WTC11 (cell line): ENCODE results near the gene SAFB2. TPM values are rescaled to one million over a fixed set of nuclear protein-coding genes. Genes with fewer than 3 reads are reported as not detected.

Experiments
- ATAC-seq: fragments of 200-7000 bp; cut with Tn5 transposase; 2 replicates; pipeline ENCODE4 v1.10.0; 2021; ENCODE audit warnings: mild to moderate bottlenecking, moderate library complexity
- CTCF ChIA-PET: fragments of 300-600 bp; sonication (Branson Sonifier 250); formaldehyde crosslinking; loops from one replicate; lab custom pipeline; 2021; ENCODE audit warnings: antibody characterized with exemption; lab: Charles Lee
- POLR2A ChIA-PET: fragments of 350-600 bp; sonication (Branson Sonifier 250); formaldehyde crosslinking; loops from one replicate; lab custom pipeline; 2021; ENCODE audit warnings: antibody characterized with exemption; lab: Charles Lee
- DNase-seq: peaks from one replicate; pipeline ENCODE4 v3.0.0; 2021; ENCODE audit warnings: low spot score
- H3K27ac Mint-ChIP-seq: 2 replicates; pipeline ENCODE4 v1.8.0; 2021; ENCODE audit warnings: mixed read lengths
- H3K27me3 Mint-ChIP-seq: 2 replicates; pipeline ENCODE4 v1.8.0; 2021; ENCODE audit warnings: low read depth, mild to moderate bottlenecking, moderate library complexity, mixed read lengths
- H3K36me3 Mint-ChIP-seq: 2 replicates; pipeline ENCODE4 v1.8.0; 2021; ENCODE audit warnings: mixed read lengths
- H3K4me1 Mint-ChIP-seq: 2 replicates; pipeline ENCODE4 v1.8.0; 2022; ENCODE audit warnings: mixed read lengths
- H3K4me3 Mint-ChIP-seq: 2 replicates; pipeline ENCODE4 v1.8.0; 2021; ENCODE audit warnings: mild to moderate bottlenecking, moderate library complexity, mixed read lengths
- H3K9me3 Mint-ChIP-seq: 2 replicates; pipeline ENCODE4 v1.8.0; 2021; ENCODE audit warnings: mixed read lengths
- ELF4 ChIP-seq: sonication (generic); formaldehyde crosslinking; IDR thresholded peaks from 2 replicates; pipeline ENCODE4 v1.8.1; 2022; ENCODE audit warnings: low read depth, mild to moderate bottlenecking, moderate library complexity, missing genetic modification reagents
- FOXP1 ChIP-seq: sonication (generic); formaldehyde crosslinking; IDR thresholded peaks from 2 replicates; pipeline ENCODE4 v1.8.0; 2022; ENCODE audit warnings: missing genetic modification reagents, mild to moderate bottlenecking, moderate library complexity, borderline replicate concordance
- NFE2L1 ChIP-seq: sonication (generic); formaldehyde crosslinking; IDR thresholded peaks from 2 replicates; pipeline ENCODE4 v1.8.1; 2023; ENCODE audit warnings: missing genetic modification reagents
- SMAD3 ChIP-seq: sonication (generic); formaldehyde crosslinking; IDR thresholded peaks from 2 replicates; pipeline ENCODE4 v1.8.0; 2022; ENCODE audit warnings: missing genetic modification reagents, mild to moderate bottlenecking, borderline replicate concordance
- SP1 ChIP-seq: sonication (generic); formaldehyde crosslinking; conservative IDR thresholded peaks from 2 replicates; pipeline ENCODE4 v1.8.1; 2022; ENCODE audit warnings: missing genetic modification reagents
- ZNF671 ChIP-seq: fragments of 250-450 bp; sonication (Bioruptor Pico); IDR thresholded peaks from 2 replicates; pipeline ENCODE4 v1.8.0; 2021; ENCODE audit warnings: mild to moderate bottlenecking
- total RNA-seq: library from RNA; stranded (reverse); gene quantifications from 3 replicates; pipeline ENCODE4 v1.2.3, GENCODE V29; 2021
- TF ChIP-seq, protein P1 (sequence below): sonication (generic); formaldehyde crosslinking; IDR thresholded peaks from 2 replicates; pipeline ENCODE4 v1.8.1; 2022; ENCODE audit warnings: low read depth, missing genetic modification reagents, borderline replicate concordance
- TF ChIP-seq, protein P2 (sequence below): fragments of 250-450 bp; sonication (Bioruptor Pico); IDR thresholded peaks from 2 replicates; pipeline ENCODE4 v2.1.2; 2022; ENCODE audit warnings: mild to moderate bottlenecking, moderate library complexity
- TF ChIP-seq, protein P3 (sequence below): sonication (generic); formaldehyde crosslinking; IDR thresholded peaks from 2 replicates; pipeline ENCODE4 v1.8.0; 2022; ENCODE audit warnings: missing genetic modification reagents
- TF ChIP-seq, protein P4 (sequence below): sonication (generic); formaldehyde crosslinking; IDR thresholded peaks from 2 replicates; pipeline ENCODE4 v1.8.1; 2023; ENCODE audit warnings: mild to moderate bottlenecking, moderate library complexity, missing genetic modification reagents
- TF ChIP-seq, protein P5 (sequence below): sonication (generic); formaldehyde crosslinking; IDR thresholded peaks from 2 replicates; pipeline ENCODE4 v1.8.1; 2023; ENCODE audit warnings: mild to moderate bottlenecking, missing genetic modification reagents
- TF ChIP-seq, protein P6 (sequence below): sonication (generic); formaldehyde crosslinking; IDR thresholded peaks from 2 replicates; pipeline ENCODE4 v1.8.1; 2022; ENCODE audit warnings: low read depth, mild to moderate bottlenecking, moderate library complexity, missing genetic modification reagents, borderline replicate concordance
- TF ChIP-seq, protein P7 (sequence below): sonication (generic); formaldehyde crosslinking; IDR thresholded peaks from 2 replicates; pipeline ENCODE4 v1.8.0; 2022; ENCODE audit warnings: mild to moderate bottlenecking, missing genetic modification reagents

Gene SAFB2
- total RNA-seq, 1 experiment from 2014 or later, result 100 TPM

DNA sequence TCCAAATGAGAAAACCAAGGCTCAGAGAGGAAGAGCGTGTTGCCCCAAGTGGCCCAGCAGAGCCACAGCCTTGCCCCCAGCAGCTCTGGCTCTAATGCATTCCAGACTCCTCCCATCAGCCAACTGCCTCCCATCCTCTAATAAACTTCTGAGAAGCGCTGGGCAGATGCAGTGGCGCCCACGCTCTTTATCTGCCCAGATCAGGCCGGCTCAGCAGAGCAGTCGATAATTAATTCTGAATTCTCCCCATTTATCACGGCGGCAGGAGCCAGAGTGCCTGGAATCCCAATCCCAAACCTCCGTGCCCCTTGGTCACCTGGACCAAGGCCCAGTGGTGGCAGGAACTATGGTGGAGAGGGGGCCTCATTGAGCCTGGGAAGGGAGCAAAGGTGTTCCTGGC lies 68.7 kb downstream of the SAFB2 start:
- Mint-ChIP-seq H3K27ac (no peak overlapping the region), H3K4me1 (peaks cover 17% of the 10 kb centered on the region; the same call in 1 of the 2 replicates), H3K9me3 (no peaks in the 10 kb centered on the region), H3K36me3 (no peaks in the 10 kb centered on the region), H3K4me3 (no peak overlapping the region), H3K27me3 (peaks cover 17% of the 10 kb centered on the region)
- no peak for ATAC-seq
- POLR2A ChIA-PET, result no interaction called here
- TF ChIP-seq ZNF671 (CRISPR knock-in tag), result no peak
- TF ChIP-seq FOXP1 (CRISPR knock-in tag), result no peak
- TF ChIP-seq, protein P1, sequence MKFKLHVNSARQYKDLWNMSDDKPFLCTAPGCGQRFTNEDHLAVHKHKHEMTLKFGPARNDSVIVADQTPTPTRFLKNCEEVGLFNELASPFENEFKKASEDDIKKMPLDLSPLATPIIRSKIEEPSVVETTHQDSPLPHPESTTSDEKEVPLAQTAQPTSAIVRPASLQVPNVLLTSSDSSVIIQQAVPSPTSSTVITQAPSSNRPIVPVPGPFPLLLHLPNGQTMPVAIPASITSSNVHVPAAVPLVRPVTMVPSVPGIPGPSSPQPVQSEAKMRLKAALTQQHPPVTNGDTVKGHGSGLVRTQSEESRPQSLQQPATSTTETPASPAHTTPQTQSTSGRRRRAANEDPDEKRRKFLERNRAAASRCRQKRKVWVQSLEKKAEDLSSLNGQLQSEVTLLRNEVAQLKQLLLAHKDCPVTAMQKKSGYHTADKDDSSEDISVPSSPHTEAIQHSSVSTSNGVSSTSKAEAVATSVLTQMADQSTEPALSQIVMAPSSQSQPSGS (CRISPR knock-in tag), result no peak
- no peak for TF ChIP-seq ELF4 (CRISPR knock-in tag)
- TF ChIP-seq, protein P2, sequence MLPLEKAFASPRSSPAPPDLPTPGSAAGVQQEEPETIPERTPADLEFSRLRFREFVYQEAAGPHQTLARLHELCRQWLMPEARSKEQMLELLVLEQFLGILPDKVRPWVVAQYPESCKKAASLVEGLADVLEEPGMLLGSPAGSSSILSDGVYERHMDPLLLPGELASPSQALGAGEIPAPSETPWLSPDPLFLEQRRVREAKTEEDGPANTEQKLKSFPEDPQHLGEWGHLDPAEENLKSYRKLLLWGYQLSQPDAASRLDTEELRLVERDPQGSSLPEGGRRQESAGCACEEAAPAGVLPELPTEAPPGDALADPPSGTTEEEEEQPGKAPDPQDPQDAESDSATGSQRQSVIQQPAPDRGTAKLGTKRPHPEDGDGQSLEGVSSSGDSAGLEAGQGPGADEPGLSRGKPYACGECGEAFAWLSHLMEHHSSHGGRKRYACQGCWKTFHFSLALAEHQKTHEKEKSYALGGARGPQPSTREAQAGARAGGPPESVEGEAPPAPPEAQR (CRISPR knock-in tag), result no peak
- TF ChIP-seq, protein P3, sequence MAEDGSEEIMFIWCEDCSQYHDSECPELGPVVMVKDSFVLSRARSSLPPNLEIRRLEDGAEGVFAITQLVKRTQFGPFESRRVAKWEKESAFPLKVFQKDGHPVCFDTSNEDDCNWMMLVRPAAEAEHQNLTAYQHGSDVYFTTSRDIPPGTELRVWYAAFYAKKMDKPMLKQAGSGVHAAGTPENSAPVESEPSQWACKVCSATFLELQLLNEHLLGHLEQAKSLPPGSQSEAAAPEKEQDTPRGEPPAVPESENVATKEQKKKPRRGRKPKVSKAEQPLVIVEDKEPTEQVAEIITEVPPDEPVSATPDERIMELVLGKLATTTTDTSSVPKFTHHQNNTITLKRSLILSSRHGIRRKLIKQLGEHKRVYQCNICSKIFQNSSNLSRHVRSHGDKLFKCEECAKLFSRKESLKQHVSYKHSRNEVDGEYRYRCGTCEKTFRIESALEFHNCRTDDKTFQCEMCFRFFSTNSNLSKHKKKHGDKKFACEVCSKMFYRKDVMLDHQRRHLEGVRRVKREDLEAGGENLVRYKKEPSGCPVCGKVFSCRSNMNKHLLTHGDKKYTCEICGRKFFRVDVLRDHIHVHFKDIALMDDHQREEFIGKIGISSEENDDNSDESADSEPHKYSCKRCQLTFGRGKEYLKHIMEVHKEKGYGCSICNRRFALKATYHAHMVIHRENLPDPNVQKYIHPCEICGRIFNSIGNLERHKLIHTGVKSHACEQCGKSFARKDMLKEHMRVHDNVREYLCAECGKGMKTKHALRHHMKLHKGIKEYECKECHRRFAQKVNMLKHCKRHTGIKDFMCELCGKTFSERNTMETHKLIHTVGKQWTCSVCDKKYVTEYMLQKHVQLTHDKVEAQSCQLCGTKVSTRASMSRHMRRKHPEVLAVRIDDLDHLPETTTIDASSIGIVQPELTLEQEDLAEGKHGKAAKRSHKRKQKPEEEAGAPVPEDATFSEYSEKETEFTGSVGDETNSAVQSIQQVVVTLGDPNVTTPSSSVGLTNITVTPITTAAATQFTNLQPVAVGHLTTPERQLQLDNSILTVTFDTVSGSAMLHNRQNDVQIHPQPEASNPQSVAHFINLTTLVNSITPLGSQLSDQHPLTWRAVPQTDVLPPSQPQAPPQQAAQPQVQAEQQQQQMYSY, result no peak
- no peak for TF ChIP-seq NFE2L1 (CRISPR knock-in tag)
- no peak for TF ChIP-seq SP1 (CRISPR knock-in tag)
- no peak for TF ChIP-seq SMAD3
- TF ChIP-seq, protein P4, sequence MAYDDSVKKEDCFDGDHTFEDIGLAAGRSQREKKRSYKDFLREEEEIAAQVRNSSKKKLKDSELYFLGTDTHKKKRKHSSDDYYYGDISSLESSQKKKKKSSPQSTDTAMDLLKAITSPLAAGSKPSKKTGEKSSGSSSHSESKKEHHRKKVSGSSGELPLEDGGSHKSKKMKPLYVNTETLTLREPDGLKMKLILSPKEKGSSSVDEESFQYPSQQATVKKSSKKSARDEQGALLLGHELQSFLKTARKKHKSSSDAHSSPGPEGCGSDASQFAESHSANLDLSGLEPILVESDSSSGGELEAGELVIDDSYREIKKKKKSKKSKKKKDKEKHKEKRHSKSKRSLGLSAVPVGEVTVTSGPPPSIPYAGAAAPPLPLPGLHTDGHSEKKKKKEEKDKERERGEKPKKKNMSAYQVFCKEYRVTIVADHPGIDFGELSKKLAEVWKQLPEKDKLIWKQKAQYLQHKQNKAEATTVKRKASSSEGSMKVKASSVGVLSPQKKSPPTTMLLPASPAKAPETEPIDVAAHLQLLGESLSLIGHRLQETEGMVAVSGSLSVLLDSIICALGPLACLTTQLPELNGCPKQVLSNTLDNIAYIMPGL (CRISPR knock-in tag), result no peak
- TF ChIP-seq, protein P5, sequence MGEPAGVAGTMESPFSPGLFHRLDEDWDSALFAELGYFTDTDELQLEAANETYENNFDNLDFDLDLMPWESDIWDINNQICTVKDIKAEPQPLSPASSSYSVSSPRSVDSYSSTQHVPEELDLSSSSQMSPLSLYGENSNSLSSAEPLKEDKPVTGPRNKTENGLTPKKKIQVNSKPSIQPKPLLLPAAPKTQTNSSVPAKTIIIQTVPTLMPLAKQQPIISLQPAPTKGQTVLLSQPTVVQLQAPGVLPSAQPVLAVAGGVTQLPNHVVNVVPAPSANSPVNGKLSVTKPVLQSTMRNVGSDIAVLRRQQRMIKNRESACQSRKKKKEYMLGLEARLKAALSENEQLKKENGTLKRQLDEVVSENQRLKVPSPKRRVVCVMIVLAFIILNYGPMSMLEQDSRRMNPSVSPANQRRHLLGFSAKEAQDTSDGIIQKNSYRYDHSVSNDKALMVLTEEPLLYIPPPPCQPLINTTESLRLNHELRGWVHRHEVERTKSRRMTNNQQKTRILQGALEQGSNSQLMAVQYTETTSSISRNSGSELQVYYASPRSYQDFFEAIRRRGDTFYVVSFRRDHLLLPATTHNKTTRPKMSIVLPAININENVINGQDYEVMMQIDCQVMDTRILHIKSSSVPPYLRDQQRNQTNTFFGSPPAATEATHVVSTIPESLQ, result no peak
- TF ChIP-seq, protein P6, sequence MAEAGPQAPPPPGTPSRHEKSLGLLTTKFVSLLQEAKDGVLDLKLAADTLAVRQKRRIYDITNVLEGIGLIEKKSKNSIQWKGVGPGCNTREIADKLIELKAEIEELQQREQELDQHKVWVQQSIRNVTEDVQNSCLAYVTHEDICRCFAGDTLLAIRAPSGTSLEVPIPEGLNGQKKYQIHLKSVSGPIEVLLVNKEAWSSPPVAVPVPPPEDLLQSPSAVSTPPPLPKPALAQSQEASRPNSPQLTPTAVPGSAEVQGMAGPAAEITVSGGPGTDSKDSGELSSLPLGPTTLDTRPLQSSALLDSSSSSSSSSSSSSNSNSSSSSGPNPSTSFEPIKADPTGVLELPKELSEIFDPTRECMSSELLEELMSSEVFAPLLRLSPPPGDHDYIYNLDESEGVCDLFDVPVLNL (CRISPR knock-in tag), result no peak
- TF ChIP-seq, protein P7, sequence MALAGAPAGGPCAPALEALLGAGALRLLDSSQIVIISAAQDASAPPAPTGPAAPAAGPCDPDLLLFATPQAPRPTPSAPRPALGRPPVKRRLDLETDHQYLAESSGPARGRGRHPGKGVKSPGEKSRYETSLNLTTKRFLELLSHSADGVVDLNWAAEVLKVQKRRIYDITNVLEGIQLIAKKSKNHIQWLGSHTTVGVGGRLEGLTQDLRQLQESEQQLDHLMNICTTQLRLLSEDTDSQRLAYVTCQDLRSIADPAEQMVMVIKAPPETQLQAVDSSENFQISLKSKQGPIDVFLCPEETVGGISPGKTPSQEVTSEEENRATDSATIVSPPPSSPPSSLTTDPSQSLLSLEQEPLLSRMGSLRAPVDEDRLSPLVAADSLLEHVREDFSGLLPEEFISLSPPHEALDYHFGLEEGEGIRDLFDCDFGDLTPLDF (CRISPR knock-in tag), result no peak
- CTCF ChIA-PET, result interaction anchor here (0.7 kb wide), 1 partner anchor 26 kb away, joined by 3 read pairs; no protein-coding TSS in a partner anchor
- no peak for DNase-seq
